Inflammatory macrophage (primary cell): ENCODE measurements around the gene RBM44.
"Not testable (repeated sequence)": the region's sequence is repeated elsewhere in the genome, so short reads cannot be mapped to it uniquely, and the experiment has no call there.

Source experiments
- DNase-seq, 2 donors: peaks; one replicate each; pipeline ENCODE4 v3.0.0-alpha.2; 2020 to 2022

The RBM44 gene

DNA sequence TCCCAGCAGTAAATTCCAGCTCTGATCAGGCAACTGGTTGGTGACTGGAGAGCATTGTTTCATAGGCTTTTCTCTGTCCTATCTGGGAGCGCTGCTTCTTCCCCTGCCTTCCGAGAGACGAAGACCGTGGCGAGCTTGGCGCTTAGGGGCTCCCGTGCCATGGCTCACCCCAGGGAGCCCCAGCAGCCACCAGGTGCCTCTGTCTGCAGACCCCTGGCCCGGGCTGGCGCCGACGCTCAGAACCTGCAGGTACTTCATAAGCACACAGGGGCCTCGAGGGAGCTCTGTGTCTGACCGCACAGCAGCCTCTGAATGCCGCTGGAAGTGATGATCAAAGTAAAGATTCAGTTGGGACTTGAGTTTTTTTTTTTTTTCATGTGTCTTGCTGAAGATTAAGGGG is 19.1 kb upstream of the RBM44 start:
- DNase-seq: no peak

DNA sequence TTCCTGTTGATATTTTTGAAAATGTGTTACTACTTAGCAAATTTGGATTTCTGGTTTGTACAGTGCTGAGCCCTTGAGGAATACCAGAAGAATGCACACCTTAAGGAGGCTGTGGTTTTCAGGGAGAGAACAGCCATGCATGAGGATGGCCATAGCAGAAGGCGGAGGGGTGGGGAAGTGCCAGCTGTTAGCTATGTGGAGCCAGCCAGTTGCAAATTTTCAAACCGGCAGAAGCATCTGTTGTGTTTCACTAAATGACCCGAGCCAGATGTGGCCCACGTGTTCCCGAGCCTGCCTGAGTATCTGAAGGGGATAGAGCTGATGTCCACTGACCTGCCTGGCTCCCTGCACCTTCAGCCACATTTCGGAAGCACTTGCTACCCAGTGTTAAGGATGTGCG is 16.4 kb upstream of the RBM44 start:
- no peak for DNase-seq

DNA sequence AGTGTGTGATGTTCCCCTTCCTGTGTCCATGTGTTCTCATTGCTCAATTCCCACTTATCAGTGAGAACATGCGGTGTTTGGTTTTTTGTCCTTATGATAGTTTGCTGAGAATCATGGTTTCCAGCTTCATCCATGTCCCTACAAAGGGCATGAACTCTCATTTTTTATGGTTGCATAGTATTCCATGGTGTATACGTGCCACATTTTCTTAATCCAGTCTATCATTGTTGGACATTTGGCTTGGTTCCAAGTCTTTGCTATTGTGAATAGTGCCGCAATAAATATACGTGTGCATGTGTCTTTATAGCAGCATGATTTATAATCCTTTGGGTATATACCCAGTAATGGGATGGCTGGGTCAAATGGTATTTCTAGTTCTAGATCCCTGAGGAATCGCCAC is 14.9 kb upstream of the RBM44 start:
- not testable (repeated sequence) for DNase-seq

DNA sequence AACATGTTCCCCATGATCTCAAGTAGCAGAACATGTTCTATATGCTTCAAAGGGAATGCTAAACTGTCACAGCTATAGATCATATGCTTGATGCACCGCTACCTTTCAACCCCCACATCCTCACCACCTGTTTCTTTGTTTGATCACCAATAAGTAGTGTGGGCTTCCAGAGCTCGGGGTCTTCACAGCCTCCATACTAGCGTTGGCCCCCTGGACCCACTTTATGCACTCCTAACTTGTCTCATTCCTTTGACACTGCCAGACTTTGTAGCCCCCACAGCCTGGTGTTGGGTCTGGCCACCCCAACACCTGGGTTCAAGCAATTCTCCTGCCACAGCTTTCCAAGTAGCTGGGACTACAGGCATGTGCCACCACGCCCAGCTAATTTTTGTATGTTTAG is 11.6 kb upstream of the RBM44 start:
- DNase-seq: no peak

DNA sequence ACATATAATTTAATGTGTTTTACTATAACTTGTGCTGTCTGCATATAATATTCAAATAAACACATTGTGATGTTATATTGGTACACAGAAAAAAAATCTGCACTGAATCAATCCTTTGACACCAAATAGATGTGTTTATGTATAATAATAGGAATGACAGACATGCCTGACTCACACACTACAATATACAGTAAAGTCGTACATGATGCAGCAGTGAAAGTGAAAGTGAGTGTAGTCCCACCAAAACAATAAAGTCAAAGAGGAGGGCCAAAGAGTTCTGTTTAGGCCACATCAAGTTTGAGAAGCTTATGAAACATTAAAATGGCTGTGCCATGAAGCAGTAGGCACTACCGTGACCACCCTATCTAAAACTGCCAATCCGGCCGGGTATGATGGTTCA is 8.2 kb upstream of the RBM44 start:
- DNase-seq: no peak

DNA sequence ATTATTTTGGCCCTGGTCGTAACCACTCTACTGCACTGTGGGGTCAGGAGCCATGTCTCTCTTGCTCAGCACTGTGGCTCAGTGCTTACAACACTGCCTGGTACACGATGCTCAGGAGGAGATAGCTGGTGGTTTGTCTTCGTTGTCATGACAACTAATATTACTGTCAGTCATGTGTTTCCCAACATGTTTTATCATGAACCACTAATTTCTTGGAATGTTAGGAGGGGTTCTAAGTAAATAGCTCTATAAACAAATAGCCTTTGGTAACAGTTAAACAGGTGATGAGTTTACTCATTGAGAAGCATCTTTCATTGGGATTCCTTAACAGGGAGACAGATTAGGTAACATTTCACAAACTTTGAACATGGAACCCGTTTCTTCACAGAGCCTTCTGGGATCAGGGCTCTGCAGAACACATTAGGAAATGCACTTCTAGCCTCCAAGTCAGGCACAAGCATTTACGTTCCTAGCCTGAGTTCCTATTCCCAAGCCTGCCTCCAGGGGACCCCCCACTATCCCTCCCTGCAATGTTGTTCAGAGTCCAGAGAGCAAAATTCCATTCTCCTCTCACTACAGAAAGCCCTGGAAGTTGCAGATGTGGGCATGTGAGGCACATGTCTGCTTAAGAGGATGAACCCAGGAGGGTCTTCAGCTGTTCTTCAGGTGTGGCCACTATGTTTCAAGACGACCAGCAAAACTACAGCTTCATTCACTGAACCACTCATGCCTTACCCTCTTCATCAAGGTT is 6.4 kb upstream of the RBM44 start:
- peak in 1 of 2 donors; percentile 14 for DNase-seq

DNA sequence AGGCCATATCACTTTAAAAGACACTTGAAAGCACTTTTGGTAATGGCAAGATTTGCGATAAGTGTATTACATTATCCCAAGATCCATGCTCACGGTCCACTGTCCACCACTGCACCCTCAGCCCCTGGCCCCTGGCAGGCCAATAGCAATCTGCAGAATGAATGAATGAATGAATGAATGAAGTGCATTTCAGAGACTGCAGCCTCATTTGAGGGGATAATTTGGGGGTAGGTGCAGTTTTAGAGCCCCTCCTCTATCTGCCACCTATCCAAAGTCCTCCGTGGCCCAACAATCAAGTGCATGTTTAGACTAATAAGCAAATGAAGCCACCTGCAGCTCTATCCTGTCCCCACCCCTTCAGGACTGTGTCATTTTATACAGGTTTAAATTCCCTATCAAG is 1.3 kb upstream of the RBM44 start:
- DNase-seq: no peak

DNA sequence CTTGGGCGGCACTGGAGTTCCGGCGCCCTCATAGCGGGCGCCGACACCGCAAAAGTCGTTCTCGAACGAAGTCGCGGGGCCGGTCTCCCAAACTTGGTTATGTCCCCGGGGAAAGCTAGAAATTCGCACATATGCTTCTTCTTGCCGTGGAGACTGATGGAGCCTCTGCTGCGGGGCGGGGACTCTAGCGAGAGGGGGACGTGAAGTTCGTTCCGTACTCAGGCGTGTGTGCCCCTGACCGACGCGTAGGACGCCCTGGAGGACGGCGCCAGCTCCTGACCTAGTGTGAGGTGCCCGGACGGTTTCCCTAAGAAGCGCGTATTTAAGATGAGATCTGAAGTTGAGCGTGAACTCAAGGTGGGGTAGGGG is 465 bp downstream of the RBM44 start:
- DNase-seq: no peak

DNA sequence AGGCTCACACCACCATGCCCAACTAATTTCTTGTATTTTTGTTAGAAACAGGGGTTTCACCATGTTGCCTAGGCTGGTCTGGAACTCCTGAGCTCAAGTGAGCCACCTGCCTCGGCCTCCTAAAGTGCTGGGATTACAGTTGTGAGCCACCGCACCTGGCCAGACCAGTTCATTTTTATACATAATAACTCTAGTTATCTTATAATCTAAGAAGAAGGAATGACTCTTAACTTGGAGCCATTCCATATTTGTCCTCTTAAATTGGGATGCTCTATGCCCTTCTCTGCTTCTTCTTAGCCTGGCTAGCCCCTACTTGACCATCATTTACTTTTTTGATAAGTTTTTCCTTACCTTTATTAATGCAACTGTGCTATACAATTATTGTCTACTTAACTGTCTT is 2.9 kb downstream of the RBM44 start:
- no peak for DNase-seq

DNA sequence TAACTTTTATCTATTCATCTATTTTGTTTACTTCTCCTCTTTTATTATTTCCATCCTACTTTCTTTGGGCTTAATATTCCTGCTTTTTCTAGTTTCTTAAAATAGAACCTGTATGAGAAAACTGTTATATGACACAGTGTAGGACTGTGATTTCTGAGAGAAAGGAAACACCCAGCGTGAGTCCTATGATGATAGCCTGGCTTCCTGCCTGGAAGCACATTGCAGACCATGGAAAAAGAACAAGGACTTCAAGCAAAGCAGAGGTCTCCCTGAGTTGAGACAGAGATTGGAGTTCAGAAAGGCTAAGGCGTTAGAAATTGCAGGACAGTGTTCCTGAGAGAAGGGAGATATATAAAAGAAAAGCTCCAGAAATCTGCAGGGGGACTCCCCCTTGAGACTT is 7.8 kb downstream of the RBM44 start:
- no peak for DNase-seq

DNA sequence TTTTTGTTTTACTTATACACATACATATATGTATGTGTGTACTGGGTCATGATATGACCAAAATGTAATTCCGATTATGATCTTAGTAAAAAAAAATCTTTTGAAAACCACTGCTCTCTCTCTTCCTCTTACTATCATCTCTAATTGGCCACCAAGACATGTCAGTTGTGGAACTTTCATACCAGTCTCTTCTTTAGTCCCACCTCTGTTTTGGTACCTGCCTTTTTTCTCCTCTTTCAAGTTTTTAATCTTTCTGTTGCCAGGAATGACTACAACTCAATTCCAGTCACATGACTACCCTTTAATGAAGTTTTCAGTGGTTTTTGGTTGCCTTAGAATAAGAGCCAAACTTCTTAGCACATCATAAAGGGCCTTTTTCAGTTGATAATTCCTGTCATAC is 17.1 kb downstream of the RBM44 start:
- no peak for DNase-seq

DNA sequence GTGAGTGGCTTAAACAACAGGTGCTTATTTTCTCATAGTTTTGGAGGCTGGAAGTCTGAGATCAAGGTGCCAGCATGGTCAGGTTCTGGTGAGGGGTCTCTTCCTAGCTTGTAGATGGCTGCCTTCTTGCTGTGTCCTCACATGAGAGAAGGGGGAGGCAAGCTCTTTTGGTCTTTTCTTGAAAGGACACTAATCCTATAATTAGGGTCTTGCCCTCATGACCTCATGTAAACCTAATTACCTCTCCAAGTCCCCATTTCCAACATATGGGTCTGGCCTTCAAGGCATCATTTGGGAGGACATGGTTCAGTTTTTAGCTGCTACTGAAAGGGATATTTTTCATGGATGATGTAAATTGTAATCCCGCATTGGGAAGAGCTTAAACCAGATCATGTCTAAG is 18.0 kb downstream of the RBM44 start:
- no peak for DNase-seq

DNA sequence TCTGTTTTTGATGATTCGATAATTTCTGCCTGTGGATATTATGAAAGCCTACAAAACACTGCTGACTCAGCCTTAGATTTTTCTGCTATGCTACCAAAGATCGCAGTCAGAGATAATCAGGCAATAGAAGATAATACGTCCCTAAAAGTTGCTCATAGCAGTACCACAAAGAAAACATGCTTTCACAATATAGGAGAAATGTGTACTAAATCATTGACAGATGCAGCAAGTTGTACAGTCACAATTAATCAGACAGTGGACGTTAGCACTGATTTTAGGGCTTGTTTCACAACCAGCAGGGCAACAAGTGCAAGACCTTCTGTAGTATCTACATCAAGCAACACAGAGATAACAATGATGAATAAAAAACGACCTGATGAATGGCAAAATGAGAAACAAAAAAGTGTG is 19.5 kb downstream of the RBM44 start:
- peak in 1 of 2 donors; percentile 15 for DNase-seq

DNA sequence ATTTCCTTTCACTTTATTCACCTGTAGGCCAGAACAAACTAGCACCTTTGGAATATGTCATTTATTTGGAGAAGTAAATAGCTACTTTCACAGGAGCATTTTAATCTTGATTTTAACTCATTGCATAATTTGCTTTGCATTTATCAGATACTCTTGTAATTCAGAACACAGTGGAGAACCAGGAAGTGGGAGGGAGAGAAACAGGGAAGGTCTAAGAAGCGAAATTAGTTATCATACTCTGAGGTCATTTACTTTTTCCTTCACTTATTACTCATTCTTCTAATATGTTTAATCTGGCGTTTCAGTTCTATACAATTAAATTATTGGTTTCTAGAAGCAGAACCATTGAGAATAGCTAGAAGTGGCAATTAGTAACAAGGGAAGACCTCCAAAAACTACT is 20.7 kb downstream of the RBM44 start:
- DNase-seq: peak; percentile 19 to 55

DNA sequence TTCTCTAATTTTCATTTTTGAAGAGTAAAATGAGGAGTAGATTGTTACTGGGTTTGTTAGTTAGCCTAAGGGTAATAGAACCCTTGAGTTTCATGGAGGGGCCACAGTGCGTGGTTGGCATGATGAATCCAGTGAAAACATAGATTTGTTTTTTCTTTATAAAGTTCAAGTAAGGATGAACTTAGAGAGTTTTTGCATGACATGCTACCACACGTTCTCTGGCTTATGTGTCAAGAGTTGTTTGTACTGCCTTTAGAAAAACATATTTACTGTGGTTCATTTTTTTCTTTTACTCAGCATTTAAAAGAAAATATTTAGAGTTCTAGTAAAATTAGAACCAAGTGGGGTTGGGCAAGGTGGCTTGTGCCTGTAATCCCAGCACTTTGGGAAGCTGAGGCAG is 21.8 kb downstream of the RBM44 start:
- DNase-seq: no peak

DNA sequence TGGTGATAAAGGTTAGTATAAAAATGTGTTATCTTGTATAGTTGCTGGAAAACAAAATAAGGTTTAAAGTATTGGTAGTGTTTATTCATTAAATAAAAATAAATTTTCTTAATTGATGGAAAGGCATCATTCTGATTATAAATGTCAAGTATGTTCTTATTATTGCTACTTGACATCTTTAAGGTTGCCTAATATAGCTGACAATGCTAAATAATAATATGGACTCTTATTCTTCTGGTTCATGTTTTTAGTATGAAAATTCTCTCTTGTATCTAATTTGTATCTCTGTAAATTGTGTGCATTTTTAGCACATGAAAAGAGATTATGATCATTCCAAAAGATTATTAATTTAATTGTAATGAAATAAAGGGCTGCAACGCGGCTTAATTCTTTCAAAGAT is 25.0 kb downstream of the RBM44 start:
- DNase-seq: no peak

DNA sequence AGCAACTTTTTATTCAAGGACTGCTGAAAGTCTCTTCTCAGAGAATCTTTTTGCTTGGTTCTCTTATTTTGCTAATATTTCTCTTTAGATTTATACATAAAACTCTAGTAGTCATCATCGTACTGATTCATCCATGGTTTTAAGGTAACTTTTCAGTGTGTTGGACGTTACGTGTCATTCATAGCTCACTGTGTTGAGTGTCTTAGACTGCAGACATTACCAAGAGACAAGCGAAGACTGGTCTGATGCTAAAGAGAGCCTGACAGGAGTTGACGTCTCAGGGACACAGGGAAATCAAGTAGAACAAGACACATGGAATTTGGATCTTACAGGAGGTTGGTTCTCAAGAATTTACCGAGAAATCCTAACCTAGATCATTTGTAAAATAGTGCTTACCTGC is 25.5 kb downstream of the RBM44 start:
- no peak for DNase-seq

DNA sequence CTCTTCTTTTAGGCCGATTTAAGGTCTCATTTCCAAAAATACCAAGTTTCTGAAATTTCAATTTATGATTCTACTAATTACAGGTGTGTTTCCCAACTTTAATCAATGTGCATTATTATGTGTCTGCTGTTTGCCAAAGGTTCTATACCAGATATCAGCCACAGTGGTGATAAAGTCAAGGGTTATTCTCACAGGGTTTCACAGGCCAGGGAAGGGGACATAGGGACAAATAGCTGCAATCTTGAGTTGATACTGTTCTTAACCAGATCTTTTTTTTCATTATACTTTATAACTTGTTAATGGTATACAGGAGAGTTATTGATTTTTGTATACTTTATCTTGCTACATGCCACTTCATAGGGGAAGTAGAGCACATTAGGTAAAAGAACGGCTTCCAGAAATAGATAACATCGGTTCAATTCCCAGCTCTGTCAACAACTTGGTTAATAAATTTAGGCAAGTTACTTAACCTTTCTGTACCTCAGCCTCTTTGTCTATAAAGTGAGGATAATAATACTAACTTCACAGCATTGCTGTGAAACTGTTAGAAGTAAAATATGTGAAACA is 28.9 kb downstream of the RBM44 start:
- DNase-seq: no peak

DNA sequence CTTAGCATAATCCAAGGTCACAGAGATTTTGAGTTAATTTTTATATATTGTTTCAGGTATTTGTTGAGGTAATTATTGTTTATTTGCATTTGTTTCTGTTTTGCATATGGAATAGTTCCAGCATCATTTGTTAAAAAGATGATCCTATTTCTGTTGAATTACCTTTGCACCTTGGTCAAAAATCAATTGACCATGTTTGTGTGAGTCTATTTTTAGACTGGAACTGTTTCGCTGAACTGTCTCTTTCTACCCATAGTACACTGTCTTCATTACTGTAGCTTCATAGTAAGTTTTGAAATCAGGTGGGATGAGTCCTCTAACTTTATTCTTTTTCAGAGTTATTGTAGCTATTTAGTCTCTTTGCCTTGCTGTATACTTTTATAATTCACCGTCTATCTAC is 31.9 kb downstream of the RBM44 start:
- no peak for DNase-seq

DNA sequence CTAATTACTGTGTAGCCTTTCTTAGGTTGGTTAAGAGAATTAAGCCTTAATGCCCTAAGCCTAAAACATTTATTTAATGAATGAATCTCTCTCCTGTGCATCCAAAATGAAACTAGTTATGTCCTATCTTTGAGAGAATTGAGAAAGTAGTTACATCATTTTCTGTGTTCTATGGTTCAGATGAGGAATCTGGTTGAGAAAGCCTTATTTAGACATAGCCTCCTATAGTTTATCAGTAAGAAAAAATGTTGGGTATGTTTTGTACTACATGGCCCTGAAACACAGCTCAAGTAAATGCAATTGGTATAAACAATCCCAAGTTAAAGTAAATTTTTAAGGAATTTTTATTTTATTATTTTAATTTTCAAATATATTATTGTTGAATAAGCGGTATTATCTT is 35.0 kb downstream of the RBM44 start:
- no peak for DNase-seq

DNA sequence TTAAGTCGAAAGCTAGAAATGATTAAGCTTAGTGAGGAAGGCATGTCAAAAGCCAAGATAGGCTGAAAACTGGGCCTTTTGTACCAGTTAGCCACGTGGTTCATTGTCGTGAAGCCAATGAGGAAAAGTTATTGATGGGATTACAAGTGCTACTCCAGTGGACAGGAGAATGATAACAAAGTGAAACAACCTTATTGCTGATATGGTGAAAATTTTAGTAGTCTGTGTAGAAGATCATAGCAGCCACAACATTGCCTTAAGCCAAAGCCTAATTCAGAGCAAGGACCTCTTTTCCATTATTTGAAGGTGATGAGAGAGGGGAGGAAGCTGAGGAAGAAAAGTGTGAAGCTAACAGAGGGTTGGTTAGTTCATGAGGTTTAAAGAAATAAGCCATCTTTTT is 36.8 kb downstream of the RBM44 start:
- no peak for DNase-seq

DNA sequence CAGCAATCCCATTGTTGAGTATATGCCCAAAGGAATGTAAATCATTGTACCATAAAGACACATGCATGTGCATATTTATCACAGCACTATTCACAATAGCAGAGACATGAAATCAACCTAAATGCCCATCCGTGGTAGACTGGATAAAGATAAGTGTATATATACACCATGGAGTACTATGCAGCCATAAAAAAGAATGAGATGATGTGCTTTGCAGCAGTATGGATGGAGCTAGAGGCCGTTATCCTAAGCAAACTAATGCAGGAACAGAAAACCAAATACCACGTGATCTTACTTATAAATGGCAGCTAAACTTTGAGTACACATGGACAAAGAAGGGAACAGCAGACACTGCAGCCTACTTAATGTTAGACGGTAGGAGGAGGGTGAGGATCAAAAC is 42.5 kb downstream of the RBM44 start:
- DNase-seq: no peak

DNA sequence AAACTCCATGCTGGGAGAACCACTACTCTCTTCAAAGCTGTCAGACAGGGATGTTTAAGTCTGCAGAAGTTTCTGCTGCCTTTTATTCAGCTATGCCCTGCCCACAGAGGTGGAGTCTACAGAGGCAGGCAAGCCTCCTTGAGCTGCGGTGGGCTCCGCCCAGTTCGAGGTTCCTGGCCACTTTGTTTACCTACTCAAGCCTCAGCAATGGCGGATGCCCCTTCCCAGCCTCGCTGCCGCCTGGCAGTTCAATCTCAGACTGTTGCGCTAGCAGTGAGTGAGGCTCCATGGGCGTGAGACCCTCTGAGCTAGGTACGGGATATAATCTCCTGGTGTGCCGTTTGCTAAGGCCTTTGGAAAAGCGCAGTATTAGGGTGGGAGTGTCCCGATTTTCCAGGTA is 50.4 kb downstream of the RBM44 start:
- not testable (repeated sequence) for DNase-seq

DNA sequence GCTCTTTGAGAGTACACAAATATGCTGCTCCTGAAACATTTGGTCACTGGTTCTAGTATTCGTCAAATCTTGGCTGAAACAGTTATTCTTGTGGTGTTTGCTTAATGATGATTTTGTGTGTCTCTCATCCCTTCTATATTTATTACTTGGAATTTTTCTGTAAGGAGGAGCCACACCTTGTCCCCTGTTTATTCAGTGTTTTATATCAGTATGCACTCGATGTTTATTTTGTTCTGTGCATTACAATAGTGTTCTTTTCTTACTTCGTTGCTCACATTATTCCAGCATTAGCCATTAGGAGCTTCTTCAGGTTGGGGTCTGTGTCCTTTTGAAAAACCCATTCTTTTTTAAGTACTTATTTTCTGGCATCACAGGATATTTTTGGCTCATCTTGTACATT is 55.7 kb downstream of the RBM44 start:
- DNase-seq: no peak

DNA sequence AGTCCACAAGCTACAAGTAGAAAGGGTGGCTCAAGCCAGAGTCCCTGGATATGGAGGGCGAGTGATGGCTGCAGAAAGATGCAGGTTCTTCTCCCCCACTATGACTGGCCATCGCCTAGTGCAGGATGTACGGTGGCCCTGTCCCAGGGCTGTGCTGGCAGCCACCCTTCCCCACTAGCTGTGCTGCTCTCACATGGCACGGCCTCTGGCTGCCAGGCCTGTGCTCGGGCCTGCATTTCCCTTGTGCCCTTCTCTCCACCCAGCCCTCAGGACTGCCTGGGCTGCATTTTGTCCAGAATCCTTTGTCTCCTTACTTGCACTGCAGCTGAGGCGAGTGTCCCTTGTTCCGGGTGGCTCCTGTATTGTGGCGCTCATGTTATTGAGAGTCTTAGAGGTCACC is 59.2 kb downstream of the RBM44 start:
- DNase-seq: no peak
